Neural progenitor cell (in vitro differentiated cells): Measurements from ENCODE around the gene UNC5CL.

Experiments used
- CTCF ChIP-seq: fragments of 200-600 bp; sonication (generic); IDR thresholded peaks from 2 replicates; pipeline ENCODE4 v1.5.1; 2017; ENCODE audit warnings: antibody characterized with exemption, mild to moderate bottlenecking
- EZH2 ChIP-seq: fragments of 200-600 bp; sonication (generic); IDR thresholded peaks from 2 replicates; pipeline ENCODE4 v1.6.1; 2017; ENCODE audit warnings: antibody characterized with exemption, mild to moderate bottlenecking, moderate library complexity

GRCh38 chr6:41049521-41049920 is 10.5 kb upstream of the UNC5CL start:
- TF ChIP-seq EZH2 (no peak), CTCF (no peak)
